Calu3 (cell line): ENCODE results near the gene KCNE2. TPM values are rescaled to one million over a fixed set of nuclear protein-coding genes. Genes with fewer than 3 reads are reported as not detected.
"Not testable (repeated sequence)": the region's sequence is repeated elsewhere in the genome, so short reads cannot be mapped to it uniquely, and the experiment has no call there.

ENCODE experiments used
- BruUV-seq: library from RNA; stranded (reverse); fragments of 400-500 nt; replicated peaks from 2 replicates; lab custom pipeline; 2021; lab: Mats Ljungman, UMichigan
- CTCF ChIA-PET: fragments of 300-600 bp; sonication (Branson Sonifier 250); formaldehyde crosslinking; loops from one replicate; lab custom pipeline; 2022; ENCODE audit warnings: antibody characterized with exemption; lab: Charles Lee
- DNase-seq: peaks from one replicate; pipeline ENCODE4 v3.0.0; 2022
- H3K27ac Mint-ChIP-seq: one replicate; pipeline ENCODE4 v1.8.0; 2022; ENCODE audit warnings: mixed read lengths; ENCODE audit not compliant: unreplicated experiment
- H3K27me3 Mint-ChIP-seq: one replicate; pipeline ENCODE4 v1.8.0; 2022; ENCODE audit warnings: mixed read lengths; ENCODE audit not compliant: unreplicated experiment
- H3K36me3 Mint-ChIP-seq: one replicate; pipeline ENCODE4 v1.8.0; 2022; ENCODE audit warnings: mild to moderate bottlenecking, moderate library complexity, mixed read lengths; ENCODE audit not compliant: insufficient read depth, unreplicated experiment
- H3K4me1 Mint-ChIP-seq: one replicate; pipeline ENCODE4 v1.8.0; 2022; ENCODE audit warnings: mild to moderate bottlenecking, low read depth, mixed read lengths; ENCODE audit not compliant: unreplicated experiment
- H3K4me3 Mint-ChIP-seq: one replicate; pipeline ENCODE4 v1.8.0; 2022; ENCODE audit warnings: mild to moderate bottlenecking, low read depth, moderate library complexity, mixed read lengths; ENCODE audit not compliant: unreplicated experiment
- H3K9me3 Mint-ChIP-seq: one replicate; pipeline ENCODE4 v1.8.0; 2022; ENCODE audit warnings: low read depth, mixed read lengths; ENCODE audit not compliant: unreplicated experiment
- intact Hi-C: fragments of 100-400 bp; cut with micrococcal nuclease; formaldehyde crosslinking; loops from one replicate; pipeline ENCODE4 v1.10.0; 2022; ENCODE audit not compliant: unreplicated experiment
- total RNA-seq: library from RNA; stranded (reverse); gene quantifications from 2 replicates; pipeline ENCODE4 v1.2.3, GENCODE V29; 2022

The KCNE2 gene
- total RNA-seq, 1 experiment from 2014 or later = not detected

DNA sequence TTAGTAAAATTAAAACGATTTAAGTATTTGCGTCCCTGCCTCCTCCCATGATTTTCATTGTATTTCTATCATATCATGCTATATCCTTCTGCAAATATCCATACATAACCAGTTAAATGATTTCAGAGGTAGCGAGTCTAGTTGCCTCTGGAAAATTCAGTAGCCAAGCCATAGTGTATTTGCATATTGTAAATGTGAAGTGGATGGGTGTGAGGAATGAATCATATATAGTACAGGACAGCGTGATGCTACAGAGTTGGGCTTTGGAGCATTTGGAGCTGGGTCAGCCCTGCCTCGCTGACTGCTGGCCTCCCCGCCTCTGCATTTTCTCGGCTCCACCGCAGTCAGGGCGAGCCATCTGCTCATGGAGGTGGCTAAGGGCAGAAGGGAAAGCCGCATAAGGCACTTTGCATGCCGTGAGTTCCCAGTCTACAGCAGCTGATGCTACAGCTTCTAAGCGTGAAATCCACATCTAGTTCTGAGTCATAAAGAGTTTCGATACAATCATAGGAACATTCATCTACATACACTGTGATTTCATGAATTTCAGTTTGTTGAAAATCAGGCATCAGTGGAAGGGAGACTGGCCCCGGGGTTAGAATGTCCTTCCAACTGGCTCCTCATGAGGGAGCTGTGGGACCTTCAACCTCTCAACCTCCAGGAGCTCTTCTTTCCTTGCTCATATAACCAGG is 20.1 kb downstream of the KCNE2 start:
- intact Hi-C loops, H3K4me3 Mint-ChIP-seq, CTCF ChIA-PET, H3K36me3 Mint-ChIP-seq, BruUV-seq, H3K27me3 Mint-ChIP-seq, DNase-seq, H3K4me1 Mint-ChIP-seq, H3K9me3 Mint-ChIP-seq, H3K27ac Mint-ChIP-seq: not testable (repeated sequence)

- H3K4me3 Mint-ChIP-seq, CTCF ChIA-PET, H3K9me3 Mint-ChIP-seq, H3K27me3 Mint-ChIP-seq, intact Hi-C loops, H3K36me3 Mint-ChIP-seq, H3K4me1 Mint-ChIP-seq, H3K27ac Mint-ChIP-seq, BruUV-seq, DNase-seq: not testable (repeated sequence)
These were observed 36.7 kb downstream of the KCNE2 start for GRCh38 chr21:34400522-34400921.

GRCh38 chr21:34404742-34405141 is 40.9 kb downstream of the KCNE2 start:
- BruUV-seq, H3K4me3 Mint-ChIP-seq, H3K36me3 Mint-ChIP-seq, H3K9me3 Mint-ChIP-seq, intact Hi-C loops, H3K27me3 Mint-ChIP-seq, CTCF ChIA-PET, H3K4me1 Mint-ChIP-seq, H3K27ac Mint-ChIP-seq, DNase-seq: not testable (repeated sequence)

GRCh38 chr21:34405686-34406085 is 41.9 kb downstream of the KCNE2 start:
- H3K27ac Mint-ChIP-seq, BruUV-seq, H3K4me3 Mint-ChIP-seq, intact Hi-C loops, H3K4me1 Mint-ChIP-seq, H3K9me3 Mint-ChIP-seq, DNase-seq, CTCF ChIA-PET, H3K27me3 Mint-ChIP-seq, H3K36me3 Mint-ChIP-seq: not testable (repeated sequence)

DNA sequence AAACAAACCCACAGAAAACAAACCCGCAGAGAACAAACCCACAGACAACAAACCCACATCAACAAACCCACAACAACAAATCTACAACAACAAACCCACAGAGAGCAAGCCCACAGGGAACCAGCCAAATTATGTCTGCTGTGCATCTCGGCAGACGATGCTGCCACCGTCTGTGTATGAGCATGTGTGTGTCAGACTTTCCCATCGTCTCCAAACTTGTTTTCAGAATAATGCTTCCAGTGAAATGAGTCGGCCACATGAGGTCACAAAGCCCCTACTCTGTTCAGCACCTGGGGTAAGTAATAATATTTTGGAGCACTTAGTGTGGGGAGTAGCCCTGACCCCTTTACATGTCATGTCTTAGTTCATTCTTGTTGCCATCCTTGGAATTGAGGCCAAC is 42.3 kb downstream of the KCNE2 start:
- BruUV-seq, intact Hi-C loops, CTCF ChIA-PET, H3K4me1 Mint-ChIP-seq, H3K27ac Mint-ChIP-seq, H3K36me3 Mint-ChIP-seq, DNase-seq, H3K27me3 Mint-ChIP-seq, H3K4me3 Mint-ChIP-seq, H3K9me3 Mint-ChIP-seq: not testable (repeated sequence)

DNA sequence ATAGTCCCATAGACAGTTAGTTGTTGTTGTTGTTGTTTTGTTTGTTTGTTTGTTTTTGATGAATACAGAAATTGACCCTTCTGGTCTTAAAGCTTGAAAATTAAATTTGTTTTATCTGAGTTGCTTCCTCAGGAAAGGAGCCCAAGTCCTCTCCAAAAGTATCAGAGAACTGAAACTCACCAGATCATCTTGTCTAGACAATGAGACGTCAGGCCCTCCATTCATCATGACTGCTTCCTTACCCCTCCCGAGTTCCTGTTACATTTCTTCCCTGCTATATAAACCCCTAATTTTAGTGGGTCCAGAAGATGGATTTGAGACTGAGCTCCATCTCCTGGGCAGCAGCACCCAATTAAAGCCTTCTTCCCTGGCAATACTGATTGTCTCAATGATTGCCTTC is 42.9 kb downstream of the KCNE2 start:
- BruUV-seq, H3K4me1 Mint-ChIP-seq, CTCF ChIA-PET, intact Hi-C loops, H3K36me3 Mint-ChIP-seq, H3K27me3 Mint-ChIP-seq, H3K9me3 Mint-ChIP-seq, H3K27ac Mint-ChIP-seq, DNase-seq, H3K4me3 Mint-ChIP-seq: not testable (repeated sequence)

- CTCF ChIA-PET, BruUV-seq: not testable (repeated sequence)
These were observed 43.5 kb downstream of the KCNE2 start for GRCh38 chr21:34407294-34407693.

DNA sequence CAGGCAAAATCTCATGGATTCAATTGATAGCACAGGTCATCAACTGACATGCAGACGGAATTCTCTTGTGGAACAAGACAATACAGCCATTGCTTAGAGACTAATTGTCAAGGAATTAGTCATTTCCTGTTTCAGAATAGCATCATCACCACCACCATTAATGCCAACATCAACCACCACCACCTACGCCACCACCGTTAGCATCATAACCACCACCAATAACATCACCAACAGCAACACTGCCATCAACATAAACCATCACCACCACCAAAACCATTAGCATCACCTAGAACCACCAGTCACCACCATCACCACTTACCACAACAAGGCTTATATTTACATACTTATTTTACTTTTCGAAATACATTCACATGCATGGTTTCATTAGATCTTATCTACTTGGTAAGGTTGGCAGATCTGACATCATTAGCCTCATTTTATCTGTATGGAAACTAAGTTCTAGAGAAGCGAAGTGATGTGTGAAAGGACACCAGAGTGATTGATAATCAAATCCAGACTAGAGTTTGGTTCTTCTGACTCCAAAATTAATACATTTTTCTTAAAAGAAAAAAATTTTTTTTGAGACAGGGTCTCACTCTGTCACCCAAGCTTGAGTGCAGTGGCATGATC is 53.8 kb downstream of the KCNE2 start:
- H3K4me3 Mint-ChIP-seq, intact Hi-C loops, H3K27ac Mint-ChIP-seq, H3K27me3 Mint-ChIP-seq, DNase-seq, H3K9me3 Mint-ChIP-seq, CTCF ChIA-PET, H3K36me3 Mint-ChIP-seq, H3K4me1 Mint-ChIP-seq, BruUV-seq: not testable (repeated sequence)

More at GRCh38 chr21:34407294-34407693, 43.5 kb downstream of the KCNE2 start:
- H3K4me1 Mint-ChIP-seq, H3K27me3 Mint-ChIP-seq, H3K27ac Mint-ChIP-seq, H3K4me3 Mint-ChIP-seq, DNase-seq, intact Hi-C loops, H3K9me3 Mint-ChIP-seq, H3K36me3 Mint-ChIP-seq: not testable (repeated sequence)
